Pancreas (tissue), 10 donors: ENCODE data around the gene BMAL1. TPM values are rescaled to one million over a fixed set of nuclear protein-coding genes. Genes with fewer than 3 reads are reported as not detected.

Experiments
- ATAC-seq, 4 donors: fragments of 200-7000 bp; cut with Tn5 transposase; one replicate each; pipeline versions ENCODE4 v1.8.0 to v1.9.1; 2020; ENCODE audit warnings: mild to moderate bottlenecking in 4 of 4, moderate library complexity in 4 of 4
- DNase-seq, 6 donors: peaks; one replicate each; pipeline ENCODE4 v3.0.0-alpha.2; 2020
- FAIRE-seq: peaks from 2 replicates; lab custom pipeline; 2012; peaks lifted over from hg19 to GRCh38; lab: Jason Lieb, UNC
- H3K27ac ChIP-seq, 4 donors: fragments of 200-600 bp; sonication (generic); 1 replicate in 3 of 4; 2 replicates in 1 of 4; pipeline versions ENCODE4 v1.5.0 to v1.8.0; 2020
- H3K27me3 ChIP-seq, 4 donors: fragments of 200-600 bp; one replicate each; pipeline ENCODE4 v1.8.0; 2021
- H3K36me3 ChIP-seq, 3 donors: fragments of 200-600 bp; sonication (generic) in 1 of 3; one replicate each; pipeline versions ENCODE4 v1.5.0 to v1.8.0; 2020 to 2021
- H3K4me1 ChIP-seq, 3 donors: fragments of 200-600 bp; one replicate each; pipeline ENCODE4 v1.8.0; 2021
- H3K4me3 ChIP-seq, 4 donors: fragments of 200-600 bp; sonication (generic) in 2 of 4; one replicate each; pipeline versions ENCODE4 v1.5.0 to v1.8.0; 2020 to 2021
- H3K9me3 ChIP-seq, 4 donors: fragments of 200-600 bp; one replicate each; pipeline ENCODE4 v1.8.0; 2021
- WGBS, 2 donors: extraction: QIAGEN DNeasy Blood & Tissue Kit; methylation state at CpG; one replicate each; pipeline ENCODE4 v1.1.7; 2013; 5-methylcytosine and 5-hydroxymethylcytosine counted together
- intact Hi-C, 3 donors: fragments of 100-400 bp; cut with DNase I; formaldehyde crosslinking; loops; one replicate each; pipeline versions ENCODE4 v1.11.1 to v1.14.2; 2022
- polyA plus RNA-seq, 2 donors: library from polyadenylated mRNA; stranded (reverse); fragments of 200-250 nt; gene quantifications; one replicate each; pipeline ENCODE4 v1.2.3, GENCODE V29; 2013
- total RNA-seq, 6 donors: library from RNA; stranded (reverse); fragmentation: NEBNext Ultra II Directional in 4 of 6; extraction: Animal tissue kit (Norgen Biotek cat#: 25700) in 4 of 6; gene quantifications; one replicate each; pipeline versions ENCODE4 v1.2.1 to v1.2.4, GENCODE V29; 2021 to 2023
- TF ChIP-seq, protein P1 (sequence below), 4 donors: fragments of 200-600 bp; sonication (generic) in 3 of 4; IDR thresholded peaks; one replicate each; pipeline versions ENCODE4 v1.5.0 to v1.8.0; 2021; ENCODE audit warnings: antibody characterized with exemption in 4 of 4
- donor health status: healthy with polysubstance abuse.
- donor health status: DM: no; HTN: no; CAD: no; lungs with moderate emphysema.
- donor health status: DM: no; HTN: no; CAD: no.
- donor health status: control.
- donor health status: control.
- donor health status: Bipolar disorder and iron deficiency.
- donor health status: DM: yes; HTN: yes; CAD: no.
- donor health status: DM: no; HTN: no; CAD: no.
- donor health status: DM: no; HTN: no; CAD: no.
- donor health status: DM: yes; HTN: yes; CAD: no.

The BMAL1 gene
- total and polyA plus RNA-seq, 8 donors, result 6.1 to 17.3 (median 12.5) TPM

DNA sequence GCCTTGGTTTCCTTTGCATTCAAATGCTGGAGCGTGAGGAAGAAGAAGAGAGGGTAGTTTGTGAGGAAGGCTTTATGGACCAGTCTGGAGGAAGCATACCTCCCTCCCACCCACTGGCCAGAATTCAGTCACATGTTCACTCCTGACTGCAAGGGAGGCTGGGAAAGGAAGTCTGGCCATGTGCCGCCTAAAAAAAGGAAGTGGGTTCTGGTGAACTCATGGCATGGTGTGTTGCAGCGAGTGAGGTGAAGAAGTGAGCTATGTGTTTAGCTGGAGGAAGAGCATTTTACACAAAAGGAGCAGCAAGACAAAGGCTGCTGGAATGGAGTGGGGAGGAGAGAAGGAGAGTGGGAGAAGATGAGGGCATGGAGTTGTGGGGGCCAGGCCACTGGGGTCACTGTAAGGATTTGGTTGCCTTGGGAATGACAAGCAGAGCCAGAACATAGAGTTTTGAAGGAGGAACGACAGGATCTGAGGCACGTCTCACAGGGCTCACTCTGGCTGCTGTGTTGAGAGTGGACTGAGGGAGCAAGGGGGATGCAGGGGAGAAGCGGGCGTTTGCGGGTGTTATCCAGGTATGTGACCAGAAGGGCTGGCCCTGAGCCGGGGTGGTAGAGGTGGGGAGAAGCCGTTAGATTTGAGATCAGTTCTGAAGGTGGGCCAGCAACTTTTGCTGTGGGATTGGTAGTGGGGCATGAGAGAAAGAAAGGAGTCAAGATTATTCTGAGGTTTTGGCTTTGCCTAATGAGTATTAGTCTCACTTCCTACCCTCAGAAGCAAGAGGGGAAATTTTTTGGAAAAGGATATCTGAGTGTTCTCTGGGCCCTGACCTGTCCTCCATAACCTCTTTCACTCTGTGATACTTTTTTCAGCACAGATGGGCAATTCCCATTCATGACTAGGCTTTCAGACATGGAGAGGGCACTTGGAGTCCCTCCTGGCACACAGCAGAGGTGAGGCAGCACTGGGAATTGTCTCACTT is 26.4 kb downstream of the BMAL1 start:
- TF ChIP-seq, protein P1, sequence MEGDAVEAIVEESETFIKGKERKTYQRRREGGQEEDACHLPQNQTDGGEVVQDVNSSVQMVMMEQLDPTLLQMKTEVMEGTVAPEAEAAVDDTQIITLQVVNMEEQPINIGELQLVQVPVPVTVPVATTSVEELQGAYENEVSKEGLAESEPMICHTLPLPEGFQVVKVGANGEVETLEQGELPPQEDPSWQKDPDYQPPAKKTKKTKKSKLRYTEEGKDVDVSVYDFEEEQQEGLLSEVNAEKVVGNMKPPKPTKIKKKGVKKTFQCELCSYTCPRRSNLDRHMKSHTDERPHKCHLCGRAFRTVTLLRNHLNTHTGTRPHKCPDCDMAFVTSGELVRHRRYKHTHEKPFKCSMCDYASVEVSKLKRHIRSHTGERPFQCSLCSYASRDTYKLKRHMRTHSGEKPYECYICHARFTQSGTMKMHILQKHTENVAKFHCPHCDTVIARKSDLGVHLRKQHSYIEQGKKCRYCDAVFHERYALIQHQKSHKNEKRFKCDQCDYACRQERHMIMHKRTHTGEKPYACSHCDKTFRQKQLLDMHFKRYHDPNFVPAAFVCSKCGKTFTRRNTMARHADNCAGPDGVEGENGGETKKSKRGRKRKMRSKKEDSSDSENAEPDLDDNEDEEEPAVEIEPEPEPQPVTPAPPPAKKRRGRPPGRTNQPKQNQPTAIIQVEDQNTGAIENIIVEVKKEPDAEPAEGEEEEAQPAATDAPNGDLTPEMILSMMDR (IDR thresholded peaks at IDR 0.05), result no peak
- H3K4me1 ChIP-seq, result no peaks in the 10 kb centered on the region
- WGBS, 2 donors, result 82 to 88% methylated on average over 10 of the region's 10 CpGs

GRCh38 chr11:13304655-13305335 is 27.2 kb downstream of the BMAL1 start:
- WGBS, 2 donors, result 77 to 84% methylated on average over 7 of the region's 7 CpGs
- H3K9me3 ChIP-seq, result no peaks in the 10 kb centered on the region

More for the DNA sequence above, 26.4 kb downstream of the BMAL1 start:
- Histone ChIP-seq H3K27ac (no peak overlapping the region), H3K9me3 (no peaks in the 10 kb centered on the region), H3K27me3 (no peaks in the 10 kb centered on the region), H3K36me3 (no peaks in the 10 kb centered on the region), H3K4me3 (no peak overlapping the region)
- FAIRE-seq, result no peak
- peak in 2 of 4 donors; percentile 50 to 55 for ATAC-seq
- peak in 1 of 6 donors; percentile 25 for DNase-seq
- intact Hi-C loops, result no loop called here

GRCh38 chr11:13308704-13309103 is 31.1 kb downstream of the BMAL1 start:
- no peaks in the 10 kb centered on the region for H3K36me3 ChIP-seq
- intact Hi-C loops, result no loop called here
- FAIRE-seq (no peak), ATAC-seq (no peak), DNase-seq (no peak)
- H3K4me1 ChIP-seq, result no peaks in the 10 kb centered on the region
- TF ChIP-seq, protein P1 (IDR thresholded peaks at IDR 0.05), result no peak
- no peak overlapping the region for H3K4me3 ChIP-seq
- H3K27ac ChIP-seq, result no peak overlapping the region
- no peaks in the 10 kb centered on the region for H3K27me3 ChIP-seq
- 93 to 94% methylated on average over 2 of the region's 2 CpGs for WGBS, 2 donors
- no peaks in the 10 kb centered on the region for H3K9me3 ChIP-seq

More at GRCh38 chr11:13304655-13305335, 27.2 kb downstream of the BMAL1 start:
- Histone ChIP-seq H3K36me3 (no peaks in the 10 kb centered on the region), H3K27me3 (no peaks in the 10 kb centered on the region), H3K4me3 (no peak overlapping the region), H3K4me1 (no peaks in the 10 kb centered on the region), H3K27ac (no peak overlapping the region)
- intact Hi-C loops, result no loop called here
- TF ChIP-seq, protein P1 (IDR thresholded peaks at IDR 0.05), result no peak
- DNase-seq (no peak), ATAC-seq (no peak), FAIRE-seq (no peak)

DNA sequence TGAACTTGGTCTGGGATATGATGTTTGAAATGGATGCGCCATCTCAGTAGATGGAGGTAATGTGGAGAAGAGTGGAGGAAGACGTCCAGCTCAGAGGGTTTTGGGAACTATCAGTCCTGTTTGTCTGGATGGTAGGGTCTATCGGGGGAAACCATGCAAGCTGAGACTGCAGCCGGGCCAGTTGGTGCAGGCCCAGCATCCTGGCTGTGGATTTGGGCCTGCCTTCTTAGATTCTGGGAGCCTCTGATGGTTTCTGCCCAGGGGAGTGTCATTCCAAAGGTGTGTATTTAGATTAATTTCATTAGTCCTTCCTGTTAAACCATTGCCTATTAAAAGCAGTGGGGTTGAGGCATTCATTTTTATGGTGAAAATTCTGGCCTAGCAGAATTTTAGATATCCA is 31.6 kb downstream of the BMAL1 start:
- WGBS, 2 donors, result 97 to 98% methylated on average over 4 of the region's 4 CpGs
- Histone ChIP-seq H3K4me1 (no peaks in the 10 kb centered on the region), H3K27me3 (no peaks in the 10 kb centered on the region), H3K27ac (no peak overlapping the region), H3K36me3 (no peaks in the 10 kb centered on the region), H3K9me3 (no peaks in the 10 kb centered on the region), H3K4me3 (no peak overlapping the region)
- no peak for DNase-seq
- ATAC-seq, result no peak
- intact Hi-C loops, result no loop called here
- TF ChIP-seq, protein P1 (IDR thresholded peaks at IDR 0.05), result no peak
- no peak for FAIRE-seq
